Measurements from ENCODE around the gene VSTM2B.
A peak's percentile ranks its signal among the peaks of the same experiment; 100 is the strongest.
"Not testable (repeated sequence)": the region's sequence is repeated elsewhere in the genome, so short reads cannot be mapped to it uniquely, and the experiment has no call there.

VSTM2B gene

DNA sequence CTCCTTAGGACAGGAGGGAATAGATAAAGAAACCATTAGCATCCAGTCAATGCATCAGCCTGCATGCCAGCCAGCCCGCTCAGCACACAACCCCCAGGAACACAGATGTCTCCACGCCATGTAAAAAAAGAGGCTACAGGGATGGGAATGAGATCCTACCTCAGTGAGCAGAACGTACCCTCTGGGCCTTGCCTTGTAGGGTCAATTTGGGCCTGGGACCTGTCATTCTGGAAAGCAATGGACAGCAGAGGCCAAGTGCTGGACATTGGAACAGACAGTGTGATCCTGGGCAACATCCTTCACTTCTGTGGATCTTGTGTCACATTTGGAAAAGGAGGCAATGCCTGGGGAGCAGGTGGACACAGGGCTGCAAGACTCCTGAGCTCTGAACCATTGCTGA is 26.0 kb downstream of the VSTM2B start:
- Mint-ChIP-seq H3K4me3 (no peak overlapping the region), H3K4me1 (peaks cover 6% of the 10 kb centered on the region), H3K9me3 (peaks cover 18 to 38% of the 10 kb centered on the region in 2 donors), H3K27ac (no peak overlapping the region), H3K27me3 (peaks cover 67% of the 10 kb centered on the region)
- no peak for DNase-seq
- ATAC-seq = no peak

DNA sequence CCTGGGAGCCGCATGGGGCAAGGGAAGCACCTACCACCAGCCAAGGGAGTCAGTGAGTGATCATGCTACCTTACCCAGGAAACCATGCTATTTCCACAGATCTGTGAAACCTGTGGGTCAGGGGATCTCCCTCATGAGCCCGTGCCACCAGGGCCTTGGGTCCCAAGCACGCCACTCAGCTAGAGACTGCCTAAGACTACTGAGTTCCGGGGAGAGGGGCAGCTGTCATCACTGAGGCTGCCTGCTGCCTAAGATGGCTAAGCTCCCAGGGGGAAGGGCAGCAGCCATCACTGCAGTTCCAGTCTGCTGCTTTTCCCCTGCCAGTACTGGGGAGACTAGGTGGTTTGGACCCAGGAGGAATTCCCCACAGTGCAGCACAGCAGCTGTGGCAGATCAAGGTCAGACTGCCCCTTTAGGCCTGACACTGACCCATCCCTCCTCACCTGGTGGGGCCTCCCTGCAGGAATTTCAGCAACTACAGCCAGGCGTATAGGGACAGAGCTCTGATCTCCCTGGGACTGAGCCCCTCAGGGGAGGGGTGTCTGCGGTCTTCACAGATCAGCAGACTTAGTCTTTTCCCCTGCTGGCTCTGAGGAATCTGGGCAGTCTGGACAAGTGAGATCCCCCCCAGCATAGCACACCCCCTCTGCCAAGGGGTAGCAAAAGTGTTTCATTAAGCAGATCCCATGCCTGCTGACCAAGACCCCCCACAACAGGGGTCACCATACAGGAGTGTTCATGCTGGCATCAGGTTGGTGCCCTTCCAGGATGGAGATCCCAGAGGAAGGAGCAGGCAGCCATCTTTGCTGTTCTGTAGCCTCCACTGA is 26.9 kb downstream of the VSTM2B start:
- DNase-seq = no peak
- H3K27me3 Mint-ChIP-seq = peaks cover 63% of the 10 kb centered on the region
- peaks cover 19 to 43% of the 10 kb centered on the region in 2 donors for H3K9me3 Mint-ChIP-seq

DNA sequence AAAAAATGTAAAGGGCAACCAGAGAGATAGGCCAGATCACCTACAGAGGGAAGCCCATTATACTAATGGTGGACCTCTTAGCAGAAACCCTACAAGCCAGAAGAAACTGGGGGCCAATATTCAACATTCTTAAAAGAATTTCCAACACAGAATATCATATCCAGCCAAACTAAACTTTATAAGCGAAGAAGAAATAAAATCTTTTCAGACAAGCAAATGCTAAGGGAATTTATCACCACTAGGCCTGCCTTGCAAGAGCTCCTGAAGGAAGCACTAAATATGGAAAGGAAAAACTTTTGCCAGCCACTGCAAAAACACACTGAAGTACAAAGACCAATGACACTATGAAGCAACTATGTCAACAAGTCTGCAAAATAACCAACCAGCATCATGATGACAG is 28.4 kb downstream of the VSTM2B start:
- Mint-ChIP-seq H3K4me3 (no peak overlapping the region), H3K4me1 (no peaks in the 10 kb centered on the region), H3K9me3 (peaks cover 21 to 53% of the 10 kb centered on the region in 2 donors), H3K27ac (no peak overlapping the region), H3K27me3 (peaks cover 51% of the 10 kb centered on the region)
- ATAC-seq = no peak
- DNase-seq = no peak

More for the DNA sequence above, 26.9 kb downstream of the VSTM2B start:
- Mint-ChIP-seq H3K4me3 (no peak overlapping the region), H3K27ac (no peak overlapping the region), H3K4me1 (peaks cover under 1% of the 10 kb centered on the region)
- ATAC-seq = no peak

DNA sequence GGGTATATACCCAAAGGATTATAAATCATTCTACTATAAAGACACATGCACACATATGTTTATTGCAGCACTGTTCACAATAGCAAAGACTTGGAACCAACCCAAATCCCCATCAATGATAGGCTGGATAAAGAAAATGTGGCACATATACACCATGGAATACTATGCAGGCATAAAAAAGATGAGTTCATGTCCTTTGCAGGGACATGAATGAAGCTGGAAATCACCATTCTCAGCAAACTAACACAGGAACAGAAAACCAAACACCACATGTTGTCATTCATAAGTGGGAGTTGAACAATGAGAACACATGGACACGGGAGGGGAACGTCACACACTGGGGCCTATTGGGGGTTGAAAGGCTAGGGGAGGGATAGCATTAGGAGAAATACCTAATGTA is 33.3 kb downstream of the VSTM2B start:
- peaks cover 56% of the 10 kb centered on the region for H3K27me3 Mint-ChIP-seq
- peaks cover 15 to 56% of the 10 kb centered on the region in 2 donors for H3K9me3 Mint-ChIP-seq
- DNase-seq = not testable (repeated sequence)

DNA sequence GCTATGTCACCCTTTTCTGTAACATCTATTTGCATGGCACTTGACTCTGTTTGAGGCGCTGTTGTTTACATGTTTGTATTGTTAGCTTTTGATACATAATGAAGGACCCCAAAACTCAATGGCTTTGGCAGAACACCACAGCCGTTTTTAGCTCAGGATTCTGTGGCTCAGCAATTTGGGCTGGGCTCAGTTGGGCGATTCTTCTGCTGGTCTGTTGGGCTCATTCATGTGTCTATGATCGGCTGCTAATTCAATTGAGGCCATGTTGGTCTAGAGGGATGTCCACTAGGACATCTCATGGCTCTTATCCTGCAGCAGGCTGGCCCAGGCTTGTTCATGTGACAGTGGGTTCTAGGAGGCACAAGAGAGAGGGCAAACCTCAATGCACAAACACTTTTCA is 33.9 kb downstream of the VSTM2B start:
- DNase-seq = no peak
- peaks cover 10 to 50% of the 10 kb centered on the region in 2 donors for H3K9me3 Mint-ChIP-seq
- peaks cover 50% of the 10 kb centered on the region for H3K27me3 Mint-ChIP-seq
- H3K27ac Mint-ChIP-seq = no peak overlapping the region
- ATAC-seq = no peak
- no peak overlapping the region for H3K4me3 Mint-ChIP-seq
- peaks cover 5% of the 10 kb centered on the region for H3K4me1 Mint-ChIP-seq

More for the DNA sequence above, 33.3 kb downstream of the VSTM2B start:
- not testable (repeated sequence) for H3K27ac Mint-ChIP-seq, ATAC-seq, H3K4me1 Mint-ChIP-seq, H3K4me3 Mint-ChIP-seq

DNA sequence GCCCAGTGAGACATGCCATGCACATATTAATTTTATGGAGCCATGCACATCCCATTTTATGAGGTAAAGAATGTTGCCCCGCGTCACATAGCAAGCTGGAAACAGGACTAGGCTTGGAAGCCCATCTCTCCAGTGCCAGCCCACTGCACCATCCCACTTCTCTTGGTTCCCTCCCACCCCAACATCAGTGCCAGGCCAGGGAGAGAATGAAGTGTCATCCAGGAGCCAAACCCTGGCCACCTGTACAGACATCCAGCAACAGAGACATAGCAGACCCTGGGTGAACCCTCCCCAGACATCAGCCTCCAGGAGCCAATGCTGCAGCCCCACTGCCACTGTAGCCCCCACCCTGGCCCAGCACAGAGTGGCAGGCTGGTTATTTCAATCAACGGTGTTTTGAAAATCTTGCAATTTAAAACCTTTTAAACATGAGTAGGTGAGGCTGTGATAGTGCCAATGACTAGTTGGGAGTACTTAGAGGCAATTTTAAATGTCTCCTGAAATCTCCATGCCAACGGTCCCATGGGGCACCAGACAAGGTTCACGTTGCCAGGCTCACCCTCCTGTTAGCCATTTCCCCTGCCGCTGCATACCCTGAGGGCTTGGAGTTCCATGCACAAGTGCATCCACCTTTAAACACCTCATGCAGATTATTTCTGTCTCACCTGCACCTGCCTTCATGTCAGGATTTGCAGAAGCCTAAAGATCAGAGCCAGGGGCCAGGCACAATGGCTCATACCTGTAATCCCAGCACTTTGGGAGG is 34.7 kb downstream of the VSTM2B start:
- no peak overlapping the region for H3K4me3 Mint-ChIP-seq
- H3K4me1 Mint-ChIP-seq = peaks cover 12% of the 10 kb centered on the region
- ATAC-seq = no peak

DNA sequence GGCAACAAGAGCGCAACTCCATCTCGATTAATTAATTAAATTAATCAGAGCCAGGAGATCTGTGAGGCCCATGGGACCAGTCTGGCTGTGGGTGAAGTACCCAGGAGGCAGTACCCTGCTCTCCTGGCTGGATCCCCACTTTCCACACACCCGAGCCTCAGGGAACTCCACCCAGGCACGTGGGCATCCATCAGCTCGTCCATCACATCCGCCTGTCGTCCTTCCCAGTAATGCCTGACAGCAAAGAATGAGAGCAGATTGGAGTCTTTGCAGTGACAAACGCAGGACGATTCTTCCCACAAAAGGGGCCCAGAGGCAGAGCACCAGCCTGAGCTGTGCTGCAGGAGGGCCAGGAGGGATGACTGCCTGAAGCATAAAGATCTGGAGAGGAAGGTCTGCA is 35.8 kb downstream of the VSTM2B start:
- peaks cover 14% of the 10 kb centered on the region for H3K4me1 Mint-ChIP-seq

More for the DNA sequence above, 34.7 kb downstream of the VSTM2B start:
- Mint-ChIP-seq H3K27me3 (peaks cover 47% of the 10 kb centered on the region), H3K9me3 (peaks cover 10 to 43% of the 10 kb centered on the region in 2 donors), H3K27ac (no peak overlapping the region)
- no peak for DNase-seq

DNA sequence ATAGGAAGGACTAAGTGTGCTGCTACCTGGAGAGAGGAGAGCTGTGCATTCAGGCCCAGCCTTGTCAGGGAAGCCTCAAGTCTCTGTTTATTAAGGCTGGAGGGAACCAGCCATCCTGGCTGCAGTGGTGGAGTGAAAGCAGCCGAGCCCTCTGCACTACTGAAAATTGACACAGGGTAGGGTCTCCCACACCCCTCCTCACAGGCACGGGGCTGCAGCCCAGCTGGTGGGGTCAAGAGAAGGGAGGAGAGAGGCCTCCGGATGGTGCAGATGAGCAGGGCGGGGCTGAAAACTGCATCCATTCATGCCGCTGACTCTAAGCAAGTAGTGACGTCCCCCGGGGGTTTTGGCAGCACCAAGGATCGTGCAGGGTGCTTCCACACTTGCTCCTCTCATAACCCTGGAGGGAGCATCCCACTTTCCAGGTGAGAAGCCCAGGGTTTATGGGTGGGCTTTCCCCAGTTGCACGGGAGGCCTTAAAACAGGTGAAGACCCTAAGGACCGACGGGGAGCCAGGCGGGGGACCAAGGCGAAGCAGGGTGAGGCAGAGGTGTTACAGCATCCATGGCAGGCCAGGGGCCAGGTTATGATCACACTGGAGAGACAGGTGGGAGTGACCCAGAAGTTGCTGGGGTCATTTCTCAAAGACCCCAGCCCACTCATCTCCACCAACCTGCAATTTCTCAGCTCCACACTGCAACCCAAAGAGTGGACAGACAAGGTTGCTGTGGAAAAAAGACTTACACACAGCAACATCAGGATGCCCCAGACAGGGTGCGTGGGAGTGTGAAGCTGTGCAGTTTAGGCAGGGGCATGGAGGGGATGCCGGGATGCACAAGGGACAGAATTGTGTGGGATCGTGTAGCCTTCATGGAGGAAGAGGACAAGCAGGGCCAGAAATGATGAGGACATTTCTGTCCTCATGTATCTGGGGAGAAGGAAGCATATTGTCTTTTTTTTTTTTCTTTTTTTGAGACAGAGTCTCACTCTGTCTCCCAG is 36.8 kb downstream of the VSTM2B start:
- H3K9me3 Mint-ChIP-seq = peaks cover 5 to 25% of the 10 kb centered on the region in 2 donors
- H3K27ac Mint-ChIP-seq = no peak overlapping the region
- ATAC-seq (no peak), DNase-seq (no peak)
- H3K4me1 Mint-ChIP-seq = peaks cover 14% of the 10 kb centered on the region
- H3K27me3 Mint-ChIP-seq = peaks cover 51% of the 10 kb centered on the region
- H3K4me3 Mint-ChIP-seq = no peak overlapping the region

More for the DNA sequence above, 35.8 kb downstream of the VSTM2B start:
- Mint-ChIP-seq H3K27ac (no peak overlapping the region), H3K4me3 (no peak overlapping the region), H3K27me3 (peaks cover 46% of the 10 kb centered on the region), H3K9me3 (peaks cover 8 to 32% of the 10 kb centered on the region in 2 donors)
- ATAC-seq (no peak), DNase-seq (no peak)

DNA sequence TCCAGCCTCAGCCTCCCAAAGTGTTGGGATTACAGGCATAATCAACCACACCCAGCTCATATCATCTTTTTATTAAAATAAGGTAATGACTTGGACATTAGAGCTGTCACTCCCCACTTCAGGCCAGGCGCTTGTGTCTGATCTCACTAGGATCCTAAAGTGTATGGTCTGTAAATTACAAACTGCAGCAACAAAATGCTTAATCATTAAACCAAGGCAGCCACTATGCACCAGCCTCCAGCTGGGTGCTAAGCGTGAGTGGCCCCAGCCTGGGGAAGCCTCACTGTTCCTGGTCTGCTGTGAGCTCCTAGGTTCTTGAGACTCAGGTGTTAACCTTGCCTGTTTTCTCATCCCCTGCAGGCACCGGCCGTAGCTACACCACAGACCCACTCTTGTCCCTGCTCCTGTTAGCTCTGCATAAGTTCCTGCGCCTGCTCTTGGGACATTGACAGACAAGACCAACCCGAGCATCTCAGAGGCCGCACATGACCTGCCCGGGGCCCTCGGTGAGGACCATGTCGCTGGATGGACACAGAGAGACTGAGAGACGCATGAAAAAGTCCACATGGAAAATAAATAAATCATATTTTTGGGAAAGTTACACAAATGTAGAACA is 37.8 kb downstream of the VSTM2B start:
- DNase-seq (no peak), ATAC-seq (no peak)
- peaks cover 14% of the 10 kb centered on the region for H3K4me1 Mint-ChIP-seq
- H3K9me3 Mint-ChIP-seq = peaks cover 5 to 20% of the 10 kb centered on the region in 2 donors
- H3K4me3 Mint-ChIP-seq = no peak overlapping the region
- H3K27me3 Mint-ChIP-seq = peaks cover 61% of the 10 kb centered on the region
- H3K27ac Mint-ChIP-seq = no peak overlapping the region

DNA sequence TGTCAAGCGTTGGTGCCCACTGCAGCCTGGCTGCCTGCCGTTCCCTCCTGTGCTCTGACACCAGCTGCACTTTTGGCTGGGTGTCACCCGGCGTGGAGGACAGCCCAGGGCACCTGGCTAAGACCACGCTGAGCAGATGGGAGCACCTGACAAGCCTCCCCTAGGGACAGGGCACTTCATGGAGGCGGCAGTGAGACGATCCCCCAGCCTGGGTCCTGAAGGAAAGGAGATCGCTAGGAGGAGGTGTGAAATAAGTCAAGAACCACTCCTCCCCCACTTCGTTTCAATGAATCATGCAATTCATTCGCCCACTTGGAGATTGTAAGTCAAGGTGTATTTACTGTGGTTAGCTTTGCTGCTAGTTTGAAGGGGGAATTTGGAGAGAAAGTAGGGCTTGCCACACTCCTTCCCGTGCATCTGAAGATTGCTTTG is 38.8 kb downstream of the VSTM2B start:
- ATAC-seq (peak; percentile 65), DNase-seq (no peak)
- H3K4me3 Mint-ChIP-seq = peak overlapping the region in 1 of 2 donors; percentile 35
- no peak overlapping the region for H3K27ac Mint-ChIP-seq
- peaks cover 69% of the 10 kb centered on the region for H3K27me3 Mint-ChIP-seq
- H3K9me3 Mint-ChIP-seq = peaks cover 0 to 11% of the 10 kb centered on the region in 2 donors
- H3K4me1 Mint-ChIP-seq = peaks cover 22% of the 10 kb centered on the region

DNA sequence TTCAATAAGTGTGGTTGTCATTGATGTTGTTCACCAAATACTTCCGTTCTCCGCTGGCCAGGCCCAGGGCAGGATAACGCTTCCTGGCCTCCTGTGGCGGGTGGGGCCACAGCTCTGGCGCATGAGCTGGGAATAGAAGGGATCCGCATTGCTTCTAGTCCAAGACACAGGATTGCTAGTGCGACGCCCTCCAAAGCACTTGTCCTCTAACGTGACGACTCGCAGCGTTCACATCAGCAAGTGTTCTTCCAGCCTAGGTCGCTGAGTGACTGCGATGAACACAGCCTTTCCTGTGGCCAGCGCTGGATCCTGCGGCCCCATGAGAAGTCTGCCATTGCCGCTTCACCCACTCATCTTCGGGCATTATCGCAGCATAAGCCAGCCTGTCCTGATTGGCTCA is 39.4 kb downstream of the VSTM2B start:
- Mint-ChIP-seq H3K27me3 (peaks cover 75% of the 10 kb centered on the region), H3K4me3 (no peak overlapping the region), H3K4me1 (peaks cover 26% of the 10 kb centered on the region), H3K9me3 (peaks cover 0 to 7% of the 10 kb centered on the region in 2 donors), H3K27ac (no peak overlapping the region)
- ATAC-seq = no peak
- DNase-seq = no peak

DNA sequence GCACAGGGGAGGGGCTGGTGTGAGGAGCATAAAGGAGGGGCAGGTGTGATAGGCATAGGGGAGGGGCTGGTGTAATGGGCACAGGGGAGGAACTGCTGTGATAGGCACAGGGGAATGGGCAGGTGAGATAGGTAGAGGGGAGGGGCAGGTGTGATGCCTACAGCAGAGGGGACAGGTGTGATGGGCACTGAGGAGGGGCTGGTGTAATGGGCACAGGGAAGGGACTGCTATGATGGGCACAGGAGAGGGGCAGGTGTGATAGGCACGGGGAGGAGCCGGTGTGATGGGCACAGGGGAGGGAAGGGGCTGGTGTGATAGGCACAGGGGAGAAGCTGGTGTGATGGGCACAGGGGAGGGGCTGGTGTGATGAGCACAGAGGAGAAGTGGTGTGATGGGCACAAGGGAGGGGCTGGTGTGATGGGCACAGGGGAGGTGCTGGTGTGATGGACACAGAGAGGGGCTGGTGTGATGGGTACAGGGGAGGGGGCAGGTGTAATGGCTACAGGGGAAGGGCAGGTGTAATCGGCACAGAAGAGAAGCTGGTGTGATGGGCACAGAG is 40.8 kb downstream of the VSTM2B start:
- peak; percentile 11 for ATAC-seq
- H3K27me3 Mint-ChIP-seq = peaks cover 88% of the 10 kb centered on the region

DNA sequence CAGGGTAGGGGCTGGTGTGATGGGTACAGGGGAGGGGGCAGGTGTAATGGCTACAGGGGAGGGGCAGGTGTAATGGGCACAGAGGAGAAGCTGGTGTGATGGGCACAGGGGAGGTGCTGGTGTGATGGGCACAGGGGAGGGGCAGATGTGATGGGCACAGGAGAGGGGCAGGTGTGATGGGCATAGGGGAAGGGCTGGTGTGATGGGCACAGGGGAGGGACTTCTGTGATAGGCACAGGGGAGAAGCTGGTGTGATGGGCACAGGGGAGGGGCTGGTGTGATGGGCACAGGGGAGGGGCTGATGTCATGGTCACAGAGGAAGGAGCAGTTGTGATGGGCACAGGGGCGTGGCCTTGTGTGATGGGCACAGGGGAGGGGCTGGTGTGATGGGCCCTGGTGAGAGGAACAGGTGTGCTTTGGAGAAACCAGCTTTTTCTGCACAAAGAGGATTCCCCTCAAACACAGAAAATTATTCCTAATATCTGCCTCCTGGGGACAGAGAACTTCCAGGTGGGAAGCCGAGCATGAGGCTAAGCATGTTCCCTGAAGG is 41.6 kb downstream of the VSTM2B start:
- Mint-ChIP-seq H3K4me1 (peaks cover 26% of the 10 kb centered on the region), H3K4me3 (no peak overlapping the region), H3K9me3 (no peaks in the 10 kb centered on the region), H3K27ac (no peak overlapping the region), H3K27me3 (peaks cover 88% of the 10 kb centered on the region)
- DNase-seq (no peak), ATAC-seq (no peak)

More for the DNA sequence above, 40.8 kb downstream of the VSTM2B start:
- H3K27ac Mint-ChIP-seq = peak overlapping the region in 1 of 2 donors; percentile 59
- DNase-seq = no peak
- H3K4me3 Mint-ChIP-seq = no peak overlapping the region
- peaks cover 26% of the 10 kb centered on the region for H3K4me1 Mint-ChIP-seq
- H3K9me3 Mint-ChIP-seq = no peaks in the 10 kb centered on the region
